ENCODE results near the gene NAGA.
"Not testable (repeated sequence)": the region's sequence is repeated elsewhere in the genome, so short reads cannot be mapped to it uniquely, and the experiment has no call there.

Gene NAGA

GRCh38 chr22:42074846-42075676 lies 4.4 kb upstream of the NAGA start:
- DNase-seq (ENCODE audit: low read depth in 3 of 3), result no peak

- peak in 2 of 3 experiments; percentile 18 to 40 for DNase-seq (ENCODE audit: low read depth in 3 of 3)
Measured at GRCh38 chr22:42074132-42074811, 3.7 kb upstream of the NAGA start, which contains the start of gene PHETA2. PHETA2 (plus strand) TSS chr22:42074248; CDS start chr22:42077294, 3,046 bp downstream.

DNA sequence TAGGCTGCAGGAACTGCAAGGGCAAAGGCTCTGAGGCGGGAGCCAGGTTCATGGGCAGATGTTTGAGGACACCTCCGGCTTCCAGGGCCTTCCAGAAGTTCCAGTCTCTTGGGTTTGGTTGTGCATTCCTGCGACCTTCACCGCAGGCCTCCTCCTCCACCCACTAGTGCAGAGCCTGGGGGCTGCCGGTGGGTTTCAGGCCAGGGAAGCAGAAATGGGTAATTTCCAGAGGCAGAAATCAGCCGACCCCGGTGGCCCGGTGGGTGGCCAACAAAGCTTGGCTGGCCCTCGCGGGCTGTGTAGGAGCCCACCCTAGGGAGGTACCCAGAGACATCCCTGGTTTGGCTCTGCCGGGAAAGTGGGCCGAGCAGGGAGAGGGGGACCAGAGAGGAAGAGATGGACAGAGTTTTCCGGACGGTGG lies 3.0 kb upstream of the NAGA start:
- DNase-seq (ENCODE audit: low read depth in 3 of 3), result no peak

DNA sequence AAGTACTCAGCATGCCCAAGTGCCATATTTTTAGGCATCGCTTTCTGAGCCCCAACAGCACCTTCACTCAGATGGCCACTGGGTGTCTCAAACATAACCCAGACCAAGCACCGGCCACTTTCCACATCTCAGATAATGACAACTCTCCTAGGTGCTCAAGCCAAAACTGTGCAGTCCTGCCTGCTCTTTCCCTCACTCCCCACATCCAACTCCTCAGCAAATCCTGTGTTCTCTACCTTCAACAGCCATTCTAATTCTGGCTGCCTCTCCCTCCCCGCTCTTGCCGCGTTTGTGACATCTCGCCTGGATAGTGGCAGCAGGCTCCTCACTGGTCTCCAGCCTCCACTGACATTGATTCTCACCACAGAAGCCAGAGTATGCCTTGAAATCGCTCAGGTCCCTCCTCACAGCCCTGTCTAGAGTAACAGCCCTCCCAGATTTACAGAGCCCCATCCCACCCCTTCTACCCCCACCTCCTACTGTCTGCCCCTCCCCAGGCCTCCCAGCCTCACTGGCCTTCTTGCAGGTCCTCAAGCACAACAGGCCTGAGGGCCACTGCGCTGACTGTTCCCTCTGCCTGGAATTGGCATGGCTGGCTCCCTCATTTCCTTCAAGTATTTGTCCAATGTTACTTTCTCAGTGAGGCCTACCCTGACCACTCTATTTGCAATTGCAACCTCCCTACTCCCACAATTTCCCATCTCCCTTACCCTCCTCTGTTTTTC lies 2.2 kb upstream of the NAGA start:
- no peak for DNase-seq (ENCODE audit: low read depth in 3 of 3)

DNA sequence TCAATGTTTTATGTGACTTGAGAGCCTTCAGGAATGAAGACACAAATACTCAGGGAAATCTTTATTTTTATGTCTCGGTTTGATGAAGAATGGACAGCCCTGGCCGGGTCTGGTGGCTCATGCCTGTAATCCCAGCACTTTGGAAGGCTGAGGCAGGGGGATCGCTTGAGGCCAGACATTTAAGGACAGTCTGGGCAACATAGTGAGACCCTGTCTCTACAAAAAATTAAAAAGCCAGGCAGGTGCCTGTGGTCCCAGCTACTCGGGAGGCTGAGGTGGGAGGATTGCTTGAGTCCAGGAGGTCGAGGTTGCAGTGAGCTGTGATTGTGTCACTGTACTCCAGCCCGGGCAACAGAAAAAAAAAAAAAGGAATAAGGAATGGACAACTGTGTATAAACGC lies 896 bp upstream of the NAGA start:
- DNase-seq (ENCODE audit: low read depth in 3 of 3), result not testable (repeated sequence)

- no peak for DNase-seq (ENCODE audit: low read depth in 3 of 3)
Measured at GRCh38 chr22:42069801-42070516, 653 bp downstream of the NAGA start.

DNA sequence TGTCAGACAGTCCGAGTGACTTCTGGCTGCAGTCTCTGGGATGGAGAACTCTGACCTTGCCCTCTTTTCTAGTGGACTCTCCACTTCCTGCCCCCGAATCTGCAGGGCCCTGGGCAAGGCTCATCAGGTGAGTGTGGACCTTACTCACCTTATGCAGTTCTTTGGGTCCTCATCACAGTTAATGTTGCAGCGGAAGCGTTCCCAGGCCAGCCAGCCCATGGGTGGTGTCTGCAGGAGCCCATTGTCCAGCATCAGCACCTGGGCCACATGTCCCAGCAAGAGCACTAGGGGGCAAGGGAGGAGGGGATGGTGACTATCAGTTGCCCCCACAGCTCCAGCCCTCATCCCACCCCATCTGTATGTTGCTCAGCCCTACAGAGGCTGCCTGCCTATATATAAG lies 2.3 kb downstream of the NAGA start:
- DNase-seq (ENCODE audit: low read depth in 3 of 3), result no peak

GRCh38 chr22:42067671-42068251 lies 2.9 kb downstream of the NAGA start:
- DNase-seq (ENCODE audit: low read depth in 3 of 3), result no peak

DNA sequence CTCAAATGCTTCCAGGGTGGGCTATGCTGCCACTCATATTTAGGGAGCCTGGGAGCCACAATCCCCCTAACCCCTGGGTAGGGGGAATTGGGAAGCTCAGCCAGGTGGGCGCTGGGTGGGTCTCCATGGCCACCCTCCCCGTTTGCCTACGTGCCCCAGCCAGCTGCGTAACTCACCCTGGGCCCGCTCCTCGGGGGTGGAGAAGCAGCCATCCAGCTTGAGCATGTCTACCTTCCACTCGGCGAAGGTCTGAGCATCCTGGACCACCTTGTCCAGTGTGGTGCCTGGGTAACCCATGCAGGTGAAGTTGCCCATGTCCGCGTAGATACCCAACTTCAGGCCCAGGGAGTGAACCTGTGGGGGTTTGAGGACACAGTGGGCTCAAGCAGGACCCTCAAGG lies 3.7 kb downstream of the NAGA start:
- no peak for DNase-seq (ENCODE audit: low read depth in 3 of 3)

- DNase-seq (ENCODE audit: low read depth in 3 of 3), result no peak
Measured at GRCh38 chr22:42066126-42066761, 4.4 kb downstream of the NAGA start.

GRCh38 chr22:42065438-42066125 lies 5.0 kb downstream of the NAGA start:
- DNase-seq (ENCODE audit: low read depth in 3 of 3), result no peak

DNA sequence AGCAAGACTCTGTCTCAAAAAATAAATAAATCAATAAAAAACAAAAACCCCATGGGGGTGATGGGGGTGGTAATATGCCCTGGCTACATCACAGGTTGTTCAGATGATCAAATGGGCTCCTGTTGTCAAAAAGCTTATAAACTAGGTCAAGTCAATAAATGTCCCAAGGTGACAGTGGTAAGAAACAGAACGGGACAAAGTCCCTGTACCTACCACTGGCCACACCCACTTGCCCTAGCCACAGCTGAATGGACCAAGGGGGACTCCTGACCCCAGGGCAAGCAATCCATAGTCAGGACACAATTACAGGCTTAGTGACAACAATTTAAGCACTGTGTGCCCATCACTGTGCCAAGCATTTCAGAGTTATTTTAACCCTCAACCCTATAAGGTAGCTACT lies 6.0 kb downstream of the NAGA start:
- no peak for DNase-seq (ENCODE audit: low read depth in 3 of 3)

GRCh38 chr22:42062506-42063170 lies 8.0 kb downstream of the NAGA start:
- DNase-seq (ENCODE audit: low read depth in 3 of 3), result no peak

- no peak for DNase-seq (ENCODE audit: low read depth in 3 of 3)
Measured at GRCh38 chr22:42061041-42061440, 9.6 kb downstream of the NAGA start.

DNA sequence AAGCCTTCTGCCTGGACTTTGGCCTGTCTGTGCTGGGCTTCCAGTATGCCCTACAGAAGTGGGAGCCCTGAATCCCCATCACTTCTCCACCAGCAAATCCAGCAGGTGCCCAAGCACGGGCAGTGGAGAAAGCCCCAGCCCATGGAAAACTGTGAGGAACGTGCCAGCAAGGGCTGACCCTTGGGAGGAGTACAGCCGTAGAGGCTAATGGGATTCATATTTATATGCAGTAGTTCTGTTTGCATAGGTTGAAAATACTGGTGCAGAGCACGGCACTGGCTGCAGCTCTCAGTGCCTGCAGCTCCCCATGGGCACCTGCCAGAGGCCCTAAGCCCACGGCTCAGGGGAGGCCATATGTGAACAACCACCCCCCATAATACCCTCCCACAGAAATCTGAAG lies 10.1 kb downstream of the NAGA start:
- DNase-seq (ENCODE audit: low read depth in 3 of 3), result no peak

- no peak for DNase-seq (ENCODE audit: low read depth in 3 of 3)
Measured at GRCh38 chr22:42056757-42057511, 13.7 kb downstream of the NAGA start.

- DNase-seq (ENCODE audit: low read depth in 3 of 3), result no peak
Measured at GRCh38 chr22:42052765-42053164, 17.8 kb downstream of the NAGA start.

DNA sequence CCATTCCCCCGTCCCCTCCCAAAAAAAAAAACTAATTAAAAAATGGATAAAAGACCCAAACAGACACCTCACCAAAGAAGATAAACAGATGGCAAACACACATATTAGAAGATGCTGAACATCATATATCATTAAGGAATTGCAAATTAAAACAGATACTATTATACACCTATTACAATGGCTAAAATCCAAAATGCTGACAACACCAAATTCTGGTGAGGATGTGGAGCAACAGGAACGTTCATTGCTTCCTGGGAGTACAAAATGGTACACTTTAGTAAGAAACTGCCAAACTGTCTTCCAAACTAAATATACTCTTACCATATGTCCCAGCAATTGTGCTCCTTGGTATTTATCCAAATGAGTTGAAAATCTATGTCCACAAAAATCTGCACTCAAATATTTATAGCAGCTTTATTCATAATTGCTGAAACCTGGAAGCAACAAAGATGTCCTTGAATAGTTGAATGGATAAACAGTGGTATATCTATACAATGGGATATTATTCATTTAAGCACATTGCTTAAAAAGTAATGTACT lies 19.9 kb downstream of the NAGA start:
- no peak for DNase-seq (ENCODE audit: low read depth in 3 of 3)

DNA sequence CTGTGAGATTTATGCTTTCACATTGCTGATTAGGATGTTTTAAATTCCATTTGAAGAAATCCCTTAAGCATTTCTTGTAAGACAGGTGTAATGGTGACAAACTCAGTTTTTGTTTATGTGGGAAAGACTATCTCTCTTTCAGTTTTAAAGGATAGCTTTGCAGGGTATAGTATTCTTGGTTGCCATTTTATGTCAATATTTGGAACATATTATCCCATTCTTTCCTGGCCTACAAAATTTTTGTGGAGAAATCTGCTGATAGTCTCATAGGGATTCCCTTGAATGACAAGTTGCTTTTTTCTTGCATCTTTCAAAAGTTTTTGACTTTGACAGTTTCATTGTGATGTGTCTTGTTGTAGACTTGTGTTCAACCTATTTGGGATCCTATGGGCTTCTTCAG lies 28.8 kb downstream of the NAGA start:
- DNase-seq (ENCODE audit: low read depth in 3 of 3), result no peak

Data from stimulated activated CD4-positive, alpha-beta T cell treated with anti-CD3 and anti-CD28 coated beads, TNF-alpha, amount 100 ng/mL, for 24 hours (primary cell).